OCI-LY1 (cell line): ENCODE results near the gene DHX8.

Source experiments
- H2AFZ ChIP-seq: fragments of 200-600 bp; sonication (generic), shearing (Covaris generic); 2 replicates; pipeline ENCODE4 v1.6.0; 2014; ENCODE audit warnings: antibody characterized with exemption, mild to moderate bottlenecking, low read length
- H3F3A ChIP-seq: fragments of 200-600 bp; sonication (generic), shearing (Covaris generic); 2 replicates; pipeline ENCODE4 v1.6.0; 2014; ENCODE audit warnings: mild to moderate bottlenecking, antibody characterized with exemption, low read length, moderate library complexity; ENCODE audit not compliant: insufficient read depth
- H3K27ac ChIP-seq: fragments of 200-600 bp; sonication (generic); 2 replicates; pipeline ENCODE4 v1.5.1; 2014; ENCODE audit warnings: low read length, mixed run types, mild to moderate bottlenecking, low read depth; ENCODE audit not compliant: poor library complexity, severe bottlenecking
- H3K27me3 ChIP-seq: fragments of 200-600 bp; sonication (generic); 2 replicates; pipeline ENCODE4 v1.6.0; 2014; ENCODE audit warnings: antibody characterized with exemption, mild to moderate bottlenecking, low read length, moderate library complexity; ENCODE audit not compliant: insufficient read depth
- H3K36me3 ChIP-seq: fragments of 200-600 bp; sonication (generic); 2 replicates; pipeline ENCODE4 v1.6.1; 2014; ENCODE audit warnings: mild to moderate bottlenecking, antibody characterized with exemption, low read length, moderate library complexity, mixed read lengths; ENCODE audit not compliant: insufficient read depth
- H3K4me1 ChIP-seq: fragments of 200-600 bp; sonication (generic); 2 replicates; pipeline ENCODE4 v1.5.1; 2014; ENCODE audit warnings: mild to moderate bottlenecking, low read length, moderate library complexity; ENCODE audit not compliant: insufficient read depth, severe bottlenecking
- H3K4me2 ChIP-seq: fragments of 200-600 bp; sonication (generic), shearing (Covaris generic); 2 replicates; pipeline ENCODE4 v1.6.1; 2014; ENCODE audit warnings: low read length
- H3K4me3 ChIP-seq: fragments of 200-600 bp; sonication (generic); 2 replicates; pipeline ENCODE4 v1.5.1; 2014; ENCODE audit warnings: low read length, low read depth, mild to moderate bottlenecking, mixed read lengths; ENCODE audit not compliant: poor library complexity, severe bottlenecking
- H3K79me2 ChIP-seq: fragments of 200-600 bp; shearing (Covaris generic); 2 replicates; pipeline ENCODE4 v1.6.1; 2016; ENCODE audit warnings: mixed run types, low read length, mixed read lengths; ENCODE audit not compliant: insufficient read depth
- H3K9ac ChIP-seq: fragments of 200-600 bp; sonication (generic), shearing (Covaris generic); 2 replicates; pipeline ENCODE4 v1.6.1; 2014; ENCODE audit warnings: mild to moderate bottlenecking, low read length, mixed read lengths
- H3K9me2 ChIP-seq: fragments of 200-600 bp; sonication (generic), shearing (Covaris generic); 2 replicates; pipeline ENCODE4 v1.6.1; 2014; ENCODE audit warnings: low read depth, mild to moderate bottlenecking, low read length, mixed read lengths
- H3K9me3 ChIP-seq: fragments of 200-600 bp; shearing (Covaris generic); 2 replicates; pipeline ENCODE4 v1.6.1; 2014; ENCODE audit warnings: low read length, mixed read lengths
- H4K20me1 ChIP-seq: fragments of 200-600 bp; sonication (generic), shearing (Covaris generic); 2 replicates; pipeline ENCODE4 v1.6.0; 2016; ENCODE audit warnings: mild to moderate bottlenecking, low read length; ENCODE audit not compliant: insufficient read depth
- CTCF ChIP-seq: fragments of 200-600 bp; sonication (generic), shearing (Covaris generic); IDR thresholded peaks from 2 replicates; pipeline ENCODE4 v1.5.1; 2017; ENCODE audit warnings: mild to moderate bottlenecking, antibody characterized with exemption, low read length, moderate library complexity, mixed read lengths
- EZH2 ChIP-seq: fragments of 200-600 bp; sonication (generic), shearing (Covaris generic); IDR thresholded peaks from 2 replicates; pipeline ENCODE4 v1.8.0; 2017; ENCODE audit warnings: borderline replicate concordance, mixed run types, mild to moderate bottlenecking, antibody characterized with exemption, low read length, moderate library complexity, mixed read lengths

DHX8 gene

GRCh38 chr17:43563600-43564594, 80.1 kb downstream of the DHX8 start:
- Histone ChIP-seq H3K27me3 (peaks cover 2% of the 10 kb centered on the region; the same call in 1 of the 2 replicates), H3K4me2 (no peak overlapping the region), H3K27ac (no peak overlapping the region), H3F3A (no peaks in the 10 kb centered on the region), H3K4me3 (no peak overlapping the region), H3K9ac (no peak overlapping the region), H3K9me3 (no peaks in the 10 kb centered on the region), H2AFZ (no peak overlapping the region), H4K20me1 (no peaks in the 10 kb centered on the region), H3K79me2 (no peaks in the 10 kb centered on the region), H3K9me2 (no peaks in the 10 kb centered on the region), H3K4me1 (no peaks in the 10 kb centered on the region), H3K36me3 (no peaks in the 10 kb centered on the region)
- TF ChIP-seq CTCF (no peak), EZH2 (no peak)

GRCh38 chr17:43568506-43569082, 84.8 kb downstream of the DHX8 start:
- Histone ChIP-seq H3K79me2 (no peaks in the 10 kb centered on the region), H3K27me3 (0 out of 2 replicates have a peak, but pooled peaks cover 7% of the 10 kb centered on the region), H3K4me3 (no peak overlapping the region), H4K20me1 (no peaks in the 10 kb centered on the region), H3K27ac (no peak overlapping the region), H3K4me1 (no peaks in the 10 kb centered on the region), H3K9me2 (no peaks in the 10 kb centered on the region), H3F3A (no peaks in the 10 kb centered on the region), H2AFZ (no peak overlapping the region), H3K9me3 (no peaks in the 10 kb centered on the region), H3K4me2 (no peak overlapping the region), H3K9ac (no peak overlapping the region), H3K36me3 (no peaks in the 10 kb centered on the region)
- TF ChIP-seq EZH2 (no peak), CTCF (no peak)

- H3K27ac ChIP-seq: no peak overlapping the region
- H3F3A ChIP-seq: no peaks in the 10 kb centered on the region
- H3K9me3 ChIP-seq: no peaks in the 10 kb centered on the region
- H3K79me2 ChIP-seq: no peaks in the 10 kb centered on the region
- no peak for TF ChIP-seq EZH2
- TF ChIP-seq CTCF: no peak
- H3K4me1 ChIP-seq: no peaks in the 10 kb centered on the region
- H3K36me3 ChIP-seq: no peaks in the 10 kb centered on the region
- H2AFZ ChIP-seq: no peak overlapping the region
- no peak overlapping the region for H3K9ac ChIP-seq
- H4K20me1 ChIP-seq: no peaks in the 10 kb centered on the region
- H3K4me2 ChIP-seq: no peak overlapping the region
- no peak overlapping the region for H3K4me3 ChIP-seq
- 0 out of 2 replicates have a peak, but pooled peaks cover 7% of the 10 kb centered on the region for H3K27me3 ChIP-seq
- no peaks in the 10 kb centered on the region for H3K9me2 ChIP-seq
Measured at GRCh38 chr17:43570518-43570928, 86.7 kb downstream of the DHX8 start.
